Activated T-cell treated with anti-CD3 and anti-CD28 coated beads for 4 hours (primary cell): ENCODE data around the gene SPINT1.

Source experiments
- DNase-seq: peaks from one replicate; pipeline ENCODE4 v3.0.0-alpha.2; 2020

Gene SPINT1

GRCh38 chr15:40843885-40844695 is at the start of gene SPINT1:
Gene SPINT1 (plus strand): TSS chr15:40844048. CDS start chr15:40844555, 507 bp downstream.
- DNase-seq, result peak; percentile 67

- no peak for DNase-seq
These were observed 47.8 kb upstream of the SPINT1 start for GRCh38 chr15:40796041-40796440.

- DNase-seq, result no peak
These were observed 47.3 kb upstream of the SPINT1 start for GRCh38 chr15:40796512-40796911.

- no peak for DNase-seq
These were observed 44.3 kb upstream of the SPINT1 start for GRCh38 chr15:40799523-40799922.

GRCh38 chr15:40803076-40803475 is 40.8 kb upstream of the SPINT1 start:
- DNase-seq, result no peak

- no peak for DNase-seq
These were observed 40.2 kb upstream of the SPINT1 start for GRCh38 chr15:40803688-40804087.

- no peak for DNase-seq
These were observed 37.2 kb upstream of the SPINT1 start for GRCh38 chr15:40806672-40807027.

- DNase-seq, result peak; percentile 90
These were observed 36.6 kb upstream of the SPINT1 start, which contains the start of the genes DNAJC17 and ZFYVE19 for GRCh38 chr15:40807028-40807887. Gene DNAJC17 (minus strand): TSS chr15:40807473. CDS start chr15:40807446, 27 bp downstream. Gene ZFYVE19 (plus strand): TSS chr15:40807089. CDS start chr15:40807590, 501 bp downstream.

GRCh38 chr15:40807888-40808461 is 35.9 kb upstream of the SPINT1 start:
- no peak for DNase-seq

- DNase-seq, result no peak
These were observed 34.9 kb upstream of the SPINT1 start for GRCh38 chr15:40808861-40809450.

GRCh38 chr15:40812721-40813425 is 31.0 kb upstream of the SPINT1 start:
- DNase-seq, result no peak

GRCh38 chr15:40815042-40815698 is 28.7 kb upstream of the SPINT1 start:
- DNase-seq, result no peak

- no peak for DNase-seq
These were observed 24.8 kb upstream of the SPINT1 start for GRCh38 chr15:40819048-40819447.

GRCh38 chr15:40821195-40821594 is 22.7 kb upstream of the SPINT1 start:
- DNase-seq, result no peak

GRCh38 chr15:40823572-40824343 is 20.1 kb upstream of the SPINT1 start:
- DNase-seq, result no peak

GRCh38 chr15:40825661-40826422 is 18.0 kb upstream of the SPINT1 start:
- no peak for DNase-seq

- no peak for DNase-seq
These were observed 17.3 kb upstream of the SPINT1 start for GRCh38 chr15:40826423-40827075.

GRCh38 chr15:40828447-40829036 is 15.3 kb upstream of the SPINT1 start, which contains the start of gene PPP1R14D:
Gene PPP1R14D (minus strand): TSS chr15:40828708. CDS start chr15:40828641, 67 bp downstream.
- DNase-seq, result no peak

GRCh38 chr15:40829115-40829514 is 14.7 kb upstream of the SPINT1 start:
- no peak for DNase-seq
